ENCODE results near the gene PCCA. TPM values are rescaled to one million over a fixed set of nuclear protein-coding genes. Genes with fewer than 3 reads are reported as not detected.

The PCCA gene
- total and polyA plus RNA-seq, 4 donors = 30.1 to 160 (median 76.3) TPM

DNA sequence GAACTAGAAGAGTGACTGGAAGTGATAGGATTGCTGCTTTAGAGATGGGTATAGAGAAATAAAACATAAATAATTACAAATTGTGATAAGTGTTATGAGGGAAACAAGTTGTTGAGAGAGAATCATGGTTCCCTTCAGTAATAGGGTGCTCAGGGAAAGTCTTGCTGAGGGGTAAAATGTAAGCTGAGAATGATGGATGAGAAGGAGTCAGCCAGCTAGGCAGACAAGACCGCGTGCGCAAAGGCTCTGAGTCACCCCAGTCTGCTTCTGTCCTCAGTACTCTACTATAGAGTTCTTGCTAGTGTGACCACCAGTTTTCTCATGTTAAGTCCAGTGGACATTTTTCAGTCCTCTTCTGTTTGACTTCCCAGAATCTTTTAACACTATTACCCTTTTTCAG lies 39.5 kb downstream of the PCCA start:
- no peak for DNase-seq (ENCODE audit: low spot score)
- TF ChIP-seq, protein P1, sequence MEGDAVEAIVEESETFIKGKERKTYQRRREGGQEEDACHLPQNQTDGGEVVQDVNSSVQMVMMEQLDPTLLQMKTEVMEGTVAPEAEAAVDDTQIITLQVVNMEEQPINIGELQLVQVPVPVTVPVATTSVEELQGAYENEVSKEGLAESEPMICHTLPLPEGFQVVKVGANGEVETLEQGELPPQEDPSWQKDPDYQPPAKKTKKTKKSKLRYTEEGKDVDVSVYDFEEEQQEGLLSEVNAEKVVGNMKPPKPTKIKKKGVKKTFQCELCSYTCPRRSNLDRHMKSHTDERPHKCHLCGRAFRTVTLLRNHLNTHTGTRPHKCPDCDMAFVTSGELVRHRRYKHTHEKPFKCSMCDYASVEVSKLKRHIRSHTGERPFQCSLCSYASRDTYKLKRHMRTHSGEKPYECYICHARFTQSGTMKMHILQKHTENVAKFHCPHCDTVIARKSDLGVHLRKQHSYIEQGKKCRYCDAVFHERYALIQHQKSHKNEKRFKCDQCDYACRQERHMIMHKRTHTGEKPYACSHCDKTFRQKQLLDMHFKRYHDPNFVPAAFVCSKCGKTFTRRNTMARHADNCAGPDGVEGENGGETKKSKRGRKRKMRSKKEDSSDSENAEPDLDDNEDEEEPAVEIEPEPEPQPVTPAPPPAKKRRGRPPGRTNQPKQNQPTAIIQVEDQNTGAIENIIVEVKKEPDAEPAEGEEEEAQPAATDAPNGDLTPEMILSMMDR (IDR thresholded peaks at IDR 0.05; ENCODE audit: low read depth, low read length, missing input control) = no peak
- TF ChIP-seq, protein P2, sequence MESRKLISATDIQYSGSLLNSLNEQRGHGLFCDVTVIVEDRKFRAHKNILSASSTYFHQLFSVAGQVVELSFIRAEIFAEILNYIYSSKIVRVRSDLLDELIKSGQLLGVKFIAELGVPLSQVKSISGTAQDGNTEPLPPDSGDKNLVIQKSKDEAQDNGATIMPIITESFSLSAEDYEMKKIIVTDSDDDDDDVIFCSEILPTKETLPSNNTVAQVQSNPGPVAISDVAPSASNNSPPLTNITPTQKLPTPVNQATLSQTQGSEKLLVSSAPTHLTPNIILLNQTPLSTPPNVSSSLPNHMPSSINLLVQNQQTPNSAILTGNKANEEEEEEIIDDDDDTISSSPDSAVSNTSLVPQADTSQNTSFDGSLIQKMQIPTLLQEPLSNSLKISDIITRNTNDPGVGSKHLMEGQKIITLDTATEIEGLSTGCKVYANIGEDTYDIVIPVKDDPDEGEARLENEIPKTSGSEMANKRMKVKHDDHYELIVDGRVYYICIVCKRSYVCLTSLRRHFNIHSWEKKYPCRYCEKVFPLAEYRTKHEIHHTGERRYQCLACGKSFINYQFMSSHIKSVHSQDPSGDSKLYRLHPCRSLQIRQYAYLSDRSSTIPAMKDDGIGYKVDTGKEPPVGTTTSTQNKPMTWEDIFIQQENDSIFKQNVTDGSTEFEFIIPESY (IDR thresholded peaks at IDR 0.05) = peak; percentile 7
- Histone ChIP-seq H3K27me3 (ENCODE audit: control insufficient read depth in 4 of 4, insufficient read depth in 4 of 4, low read length in 3 of 4) (no peaks in the 10 kb centered on the region), H3K27ac (ENCODE audit: low read depth in 1 of 2, low read length in 2 of 2) (peak overlapping the region; percentile 49 to 55), H3K4me1 (ENCODE audit: control insufficient read depth in 4 of 4, insufficient read depth in 4 of 4, low read length in 3 of 4) (peaks cover 3 to 12% (median 9%) of the 10 kb centered on the region in 4 donors), H3K9ac (ENCODE audit: low read depth in 1 of 2, low read length in 2 of 2) (no peak overlapping the region), H3K36me3 (ENCODE audit: control insufficient read depth in 4 of 4, insufficient read depth in 3 of 4, low read depth in 1 of 4, low read length in 3 of 4) (no peaks in the 10 kb centered on the region), H3K9me3 (ENCODE audit: control insufficient read depth in 4 of 4, low read length in 3 of 4) (no peaks in the 10 kb centered on the region), H3K4me3 (ENCODE audit: low read depth in 1 of 3, low read length in 3 of 3) (no peak overlapping the region)
- WGBS = 97% methylated on average over 3 of the region's 3 CpGs

DNA sequence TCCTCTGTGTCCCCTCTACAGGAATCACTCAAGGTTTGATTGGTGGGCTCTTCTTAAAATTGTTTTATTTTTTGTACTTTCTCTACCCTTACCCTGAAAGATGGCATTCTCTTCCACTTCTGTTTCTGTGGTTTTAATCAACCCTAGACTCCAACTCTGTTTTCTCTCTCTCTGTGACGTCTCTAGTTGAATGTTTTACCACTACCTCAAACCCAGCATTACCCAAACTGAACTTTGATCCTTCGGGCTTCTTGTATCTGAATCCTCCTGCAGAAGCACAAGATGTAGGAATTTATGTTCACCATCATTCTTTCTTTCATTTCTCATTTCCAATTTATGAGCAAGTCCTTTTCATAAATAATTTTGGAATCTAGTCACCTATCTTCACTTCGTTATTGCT lies 39.9 kb downstream of the PCCA start:
- no peak for DNase-seq (ENCODE audit: low spot score)
- WGBS = 45% methylated on average over 3 of the region's 3 CpGs
- no peaks in the 10 kb centered on the region for H3K27me3 ChIP-seq (ENCODE audit: control insufficient read depth in 4 of 4, insufficient read depth in 4 of 4, low read length in 3 of 4)
- no peak for TF ChIP-seq FOXA1 (IDR thresholded peaks at IDR 0.05)
- peak; percentile 59 for TF ChIP-seq HNF4G (IDR thresholded peaks at IDR 0.05)
- TF ChIP-seq NR2F2 (IDR thresholded peaks at IDR 0.05) = no peak
- peak; percentile 34 for TF ChIP-seq YY1 (IDR thresholded peaks at IDR 0.05)
- peak; percentile 36 for TF ChIP-seq SP1 (IDR thresholded peaks at IDR 0.05)
- peak; percentile 89 to 90 for TF ChIP-seq HNF4A (conservative IDR thresholded peaks at IDR 0.05)
- peak in 1 of 2 donors; percentile 37 for TF ChIP-seq RAD21 (IDR thresholded peaks at IDR 0.05)
- TF ChIP-seq, protein P3, sequence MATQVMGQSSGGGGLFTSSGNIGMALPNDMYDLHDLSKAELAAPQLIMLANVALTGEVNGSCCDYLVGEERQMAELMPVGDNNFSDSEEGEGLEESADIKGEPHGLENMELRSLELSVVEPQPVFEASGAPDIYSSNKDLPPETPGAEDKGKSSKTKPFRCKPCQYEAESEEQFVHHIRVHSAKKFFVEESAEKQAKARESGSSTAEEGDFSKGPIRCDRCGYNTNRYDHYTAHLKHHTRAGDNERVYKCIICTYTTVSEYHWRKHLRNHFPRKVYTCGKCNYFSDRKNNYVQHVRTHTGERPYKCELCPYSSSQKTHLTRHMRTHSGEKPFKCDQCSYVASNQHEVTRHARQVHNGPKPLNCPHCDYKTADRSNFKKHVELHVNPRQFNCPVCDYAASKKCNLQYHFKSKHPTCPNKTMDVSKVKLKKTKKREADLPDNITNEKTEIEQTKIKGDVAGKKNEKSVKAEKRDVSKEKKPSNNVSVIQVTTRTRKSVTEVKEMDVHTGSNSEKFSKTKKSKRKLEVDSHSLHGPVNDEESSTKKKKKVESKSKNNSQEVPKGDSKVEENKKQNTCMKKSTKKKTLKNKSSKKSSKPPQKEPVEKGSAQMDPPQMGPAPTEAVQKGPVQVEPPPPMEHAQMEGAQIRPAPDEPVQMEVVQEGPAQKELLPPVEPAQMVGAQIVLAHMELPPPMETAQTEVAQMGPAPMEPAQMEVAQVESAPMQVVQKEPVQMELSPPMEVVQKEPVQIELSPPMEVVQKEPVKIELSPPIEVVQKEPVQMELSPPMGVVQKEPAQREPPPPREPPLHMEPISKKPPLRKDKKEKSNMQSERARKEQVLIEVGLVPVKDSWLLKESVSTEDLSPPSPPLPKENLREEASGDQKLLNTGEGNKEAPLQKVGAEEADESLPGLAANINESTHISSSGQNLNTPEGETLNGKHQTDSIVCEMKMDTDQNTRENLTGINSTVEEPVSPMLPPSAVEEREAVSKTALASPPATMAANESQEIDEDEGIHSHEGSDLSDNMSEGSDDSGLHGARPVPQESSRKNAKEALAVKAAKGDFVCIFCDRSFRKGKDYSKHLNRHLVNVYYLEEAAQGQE (IDR thresholded peaks at IDR 0.05) = no peak
- TF ChIP-seq GABPA (IDR thresholded peaks at IDR 0.05 in 1 of 2, conservative IDR thresholded peaks at IDR 0.05 in 1 of 2) = no peak
- TF ChIP-seq, protein P1 (IDR thresholded peaks at IDR 0.05; ENCODE audit: low read depth, low read length, missing input control) = no peak
- TF ChIP-seq, protein P4, sequence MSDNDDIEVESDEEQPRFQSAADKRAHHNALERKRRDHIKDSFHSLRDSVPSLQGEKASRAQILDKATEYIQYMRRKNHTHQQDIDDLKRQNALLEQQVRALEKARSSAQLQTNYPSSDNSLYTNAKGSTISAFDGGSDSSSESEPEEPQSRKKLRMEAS (IDR thresholded peaks at IDR 0.05) = no peak
- TF ChIP-seq JUND (IDR thresholded peaks at IDR 0.05) = no peak
- no peak for TF ChIP-seq EGR1 (IDR thresholded peaks at IDR 0.05; ENCODE audit: low read depth in 2 of 2)
- peak; percentile 20 to 33 for TF ChIP-seq RXRA (IDR thresholded peaks at IDR 0.05)
- no peak for TF ChIP-seq FOXA2 (IDR thresholded peaks at IDR 0.05)
- TF ChIP-seq, protein P5, sequence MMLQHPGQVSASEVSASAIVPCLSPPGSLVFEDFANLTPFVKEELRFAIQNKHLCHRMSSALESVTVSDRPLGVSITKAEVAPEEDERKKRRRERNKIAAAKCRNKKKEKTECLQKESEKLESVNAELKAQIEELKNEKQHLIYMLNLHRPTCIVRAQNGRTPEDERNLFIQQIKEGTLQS (IDR thresholded peaks at IDR 0.05) = no peak
- TF ChIP-seq, protein P2 (IDR thresholded peaks at IDR 0.05) = peak; percentile 7
- TF ChIP-seq TAF1 (conservative IDR thresholded peaks at IDR 0.05) = no peak
- no peaks in the 10 kb centered on the region for H3K9me3 ChIP-seq (ENCODE audit: control insufficient read depth in 4 of 4, low read length in 3 of 4)
- peak overlapping the region; percentile 49 to 55 for H3K27ac ChIP-seq (ENCODE audit: low read depth in 1 of 2, low read length in 2 of 2)
- no peak overlapping the region for H3K4me3 ChIP-seq (ENCODE audit: low read depth in 1 of 3, low read length in 3 of 3)
- H3K4me1 ChIP-seq (ENCODE audit: control insufficient read depth in 4 of 4, insufficient read depth in 4 of 4, low read length in 3 of 4) = peaks cover 4 to 12% (median 9%) of the 10 kb centered on the region in 4 donors
- no peak overlapping the region for H3K9ac ChIP-seq (ENCODE audit: low read depth in 1 of 2, low read length in 2 of 2)
- no peaks in the 10 kb centered on the region for H3K36me3 ChIP-seq (ENCODE audit: control insufficient read depth in 4 of 4, insufficient read depth in 3 of 4, low read depth in 1 of 4, low read length in 3 of 4)

All from liver (tissue), 9 donors.